PC-9 (cell line): ENCODE measurements around the gene GPBP1. TPM values are rescaled to one million over a fixed set of nuclear protein-coding genes. Genes with fewer than 3 reads are reported as not detected.

Source experiments
- BruUV-seq: library from RNA; stranded (reverse); fragments of 400-500 nt; replicated peaks from 2 replicates; lab custom pipeline; 2021; lab: Mats Ljungman, UMichigan
- CTCF ChIA-PET: fragments of 300-600 bp; sonication (Branson Sonifier 250); formaldehyde crosslinking; loops from one replicate; lab custom pipeline; 2022; ENCODE audit warnings: antibody characterized with exemption; lab: Charles Lee
- POLR2A ChIA-PET: fragments of 300-600 bp; sonication (Branson Sonifier 250); formaldehyde crosslinking; loops from one replicate; lab custom pipeline; 2022; ENCODE audit warnings: antibody characterized with exemption; ENCODE audit not compliant: unreplicated experiment; lab: Charles Lee
- DNase-seq, 2 experiments: peaks; one replicate each; pipeline versions ENCODE4 v3.0.0 to v3.0.0-alpha.2; 2015 to 2022; ENCODE audit warnings: mixed read lengths in 1 of 2
- H2AFZ ChIP-seq: fragments of 200-600 bp; sonication (generic); 2 replicates; pipeline ENCODE4 v1.8.1; 2017; ENCODE audit warnings: antibody characterized with exemption
- H3F3A ChIP-seq: fragments of 200-600 bp; sonication (generic); 2 replicates; pipeline ENCODE4 v1.8.1; 2017; ENCODE audit warnings: antibody characterized with exemption, mild to moderate bottlenecking, low read depth; ENCODE audit not compliant: insufficient read depth
- H3K27ac ChIP-seq: fragments of 200-600 bp; sonication (generic); 2 replicates; pipeline ENCODE4 v1.6.1; 2016; ENCODE audit warnings: mixed run types
- H3K27me3 ChIP-seq: fragments of 200-600 bp; sonication (generic); 2 replicates; pipeline ENCODE4 v1.6.1; 2016; ENCODE audit warnings: low read depth, mixed run types; ENCODE audit not compliant: insufficient read depth
- H3K36me3 ChIP-seq: fragments of 200-600 bp; sonication (generic); 2 replicates; pipeline ENCODE4 v1.6.1; 2016; ENCODE audit warnings: low read depth, mixed run types
- H3K4me1 ChIP-seq: fragments of 200-600 bp; sonication (generic); replicated peaks from 2 replicates; pipeline ENCODE4 v1.6.1; 2016; ENCODE audit warnings: mixed run types; ENCODE audit not compliant: insufficient read depth
- H3K4me2 ChIP-seq: fragments of 200-600 bp; sonication (generic); 2 replicates; pipeline ENCODE4 v1.6.1; 2017; ENCODE audit warnings: mixed run types
- H3K4me3 ChIP-seq: fragments of 200-600 bp; sonication (generic); 2 replicates; pipeline ENCODE4 v1.6.1; 2016; ENCODE audit warnings: mixed run types
- H3K79me2 ChIP-seq: fragments of 200-600 bp; sonication (generic); 2 replicates; pipeline ENCODE4 v1.6.1; 2017; ENCODE audit warnings: low read depth, mixed run types
- H3K9me2 ChIP-seq: fragments of 200-600 bp; sonication (generic); 2 replicates; pipeline ENCODE4 v1.8.1; 2017; ENCODE audit warnings: mild to moderate bottlenecking; ENCODE audit not compliant: insufficient read depth
- H3K9me3 ChIP-seq: fragments of 200-600 bp; sonication (generic); 2 replicates; pipeline ENCODE4 v1.8.1; 2016; ENCODE audit warnings: low read depth; ENCODE audit not compliant: insufficient read depth
- H4K20me1 ChIP-seq: fragments of 200-600 bp; sonication (generic); 2 replicates; pipeline ENCODE4 v1.8.1; 2017; ENCODE audit not compliant: insufficient read depth
- CTCF ChIP-seq: fragments of 200-600 bp; sonication (generic); conservative IDR thresholded peaks from 2 replicates; pipeline ENCODE4 v1.6.1; 2017; ENCODE audit warnings: mixed run types, antibody characterized with exemption, mild to moderate bottlenecking, moderate library complexity
- EZH2 ChIP-seq: fragments of 200-600 bp; sonication (generic); IDR thresholded peaks from 2 replicates; pipeline ENCODE4 v1.8.0; 2017; ENCODE audit warnings: antibody characterized with exemption, low read depth
- intact Hi-C: fragments of 100-400 bp; cut with micrococcal nuclease; formaldehyde crosslinking; loops from one replicate; pipeline ENCODE4 v1.10.0; 2022; ENCODE audit not compliant: unreplicated experiment
- total RNA-seq: library from RNA; stranded (reverse); gene quantifications from 2 replicates; pipeline ENCODE4 v1.2.3, GENCODE V29; 2021

GPBP1 gene
- total RNA-seq, 1 experiment from 2014 or later, result 75.0 TPM

GRCh38 chr5:57291894-57292293 is 118.0 kb downstream of the GPBP1 start:
- Histone ChIP-seq H3F3A (no peaks in the 10 kb centered on the region), H3K79me2 (no peaks in the 10 kb centered on the region), H3K4me2 (no peak overlapping the region), H3K36me3 (no peaks in the 10 kb centered on the region), H3K27ac (no peak overlapping the region), H4K20me1 (no peaks in the 10 kb centered on the region), H3K9me3 (no peaks in the 10 kb centered on the region), H3K9me2 (no peaks in the 10 kb centered on the region), H3K27me3 (no peaks in the 10 kb centered on the region), H3K4me1 (no peaks in the 10 kb centered on the region), H3K4me3 (no peak overlapping the region), H2AFZ (no peak overlapping the region)
- DNase-seq, result no peak
- CTCF ChIA-PET, result interaction anchor here (0.6 kb wide), 1 partner anchor 1582 kb away, joined by 3 read pairs; no protein-coding TSS in a partner anchor
- POLR2A ChIA-PET, result no interaction called here
- TF ChIP-seq CTCF (no peak), EZH2 (no peak)
- BruUV-seq, result no TSS peak
- intact Hi-C loops, result loop anchor here (10.0 kb wide), 1 partner anchor 1713 kb away; no protein-coding TSS in a partner anchor

- H3K9me3 ChIP-seq, result no peaks in the 10 kb centered on the region
- H3K4me1 ChIP-seq, result no peaks in the 10 kb centered on the region
- no peaks in the 10 kb centered on the region for H3K9me2 ChIP-seq
- no peak for TF ChIP-seq CTCF
- no peak for TF ChIP-seq EZH2
- no peaks in the 10 kb centered on the region for H3K36me3 ChIP-seq
- H3K4me2 ChIP-seq, result no peak overlapping the region
- H3K4me3 ChIP-seq, result no peak overlapping the region
- H3F3A ChIP-seq, result no peaks in the 10 kb centered on the region
- ChIA-PET CTCF (interaction anchor here (0.6 kb wide), 1 partner anchor 1581 kb away, joined by 3 read pairs; no protein-coding TSS in a partner anchor), POLR2A (no interaction called here)
- BruUV-seq, result no TSS peak
- no peaks in the 10 kb centered on the region for H3K79me2 ChIP-seq
- H4K20me1 ChIP-seq, result no peaks in the 10 kb centered on the region
- no peaks in the 10 kb centered on the region for H3K27me3 ChIP-seq
- no peak overlapping the region for H3K27ac ChIP-seq
- H2AFZ ChIP-seq, result no peak overlapping the region
- intact Hi-C loops, result loop anchor here (10.0 kb wide), 1 partner anchor 1712 kb away; no protein-coding TSS in a partner anchor
- DNase-seq, result no peak
Measured at GRCh38 chr5:57292336-57292735, 118.5 kb downstream of the GPBP1 start.

GRCh38 chr5:57298295-57298984 is 124.6 kb downstream of the GPBP1 start:
- Histone ChIP-seq H3K27ac (peak overlapping the region; percentile 48), H4K20me1 (no peaks in the 10 kb centered on the region), H3K4me3 (no peak overlapping the region), H2AFZ (no peak overlapping the region), H3K27me3 (no peaks in the 10 kb centered on the region), H3K4me1 (peaks cover 11% of the 10 kb centered on the region; the same call in 1 of the 2 replicates), H3K9me2 (no peaks in the 10 kb centered on the region), H3K9me3 (peaks cover 17% of the 10 kb centered on the region), H3K79me2 (no peaks in the 10 kb centered on the region), H3F3A (peaks cover 4% of the 10 kb centered on the region; the same call in 1 of the 2 replicates), H3K4me2 (peak overlapping the region; percentile 10), H3K36me3 (no peaks in the 10 kb centered on the region)
- TF ChIP-seq EZH2 (no peak), CTCF (peak; percentile 86)
- intact Hi-C loops, result loop anchor here (1.0 to 10.0 kb wide), 11 partner anchors 136 to 1706 kb away; no protein-coding TSS in a partner anchor
- no TSS peak for BruUV-seq
- DNase-seq, result peak; percentile 74 to 80
- ChIA-PET POLR2A (interaction anchor here (0.5 to 1.1 kb wide), 2 partner anchors 292 to 481 kb away, joined by 3 to 5 read pairs; no protein-coding TSS in a partner anchor), CTCF (interaction anchor here (0.6 to 1.3 kb wide), 5 partner anchors 352 to 1446 kb away, joined by 3 to 11 read pairs (median 5); no protein-coding TSS in a partner anchor)
